Left ventricle myocardium inferior (tissue), 1 donor: ENCODE results near the gene HOXC11. TPM values are rescaled to one million over a fixed set of nuclear protein-coding genes. Genes with fewer than 3 reads are reported as not detected.

Experiments
- DNase-seq: peaks from one replicate; pipeline ENCODE4 v3.0.0-alpha.2; 2020
- H3K27ac ChIP-seq: fragments of 200-600 bp; replicated peaks from 2 replicates; pipeline ENCODE4 v1.8.0; 2021
- H3K27me3 ChIP-seq: fragments of 200-600 bp; 2 replicates; pipeline ENCODE4 v1.8.0; 2021; ENCODE audit warnings: low read depth
- H3K36me3 ChIP-seq: fragments of 200-600 bp; 2 replicates; pipeline ENCODE4 v1.8.0; 2021
- H3K4me1 ChIP-seq: fragments of 200-600 bp; 2 replicates; pipeline ENCODE4 v1.8.0; 2021
- H3K4me3 ChIP-seq: fragments of 200-600 bp; 2 replicates; pipeline ENCODE4 v1.8.0; 2021; ENCODE audit warnings: mild to moderate bottlenecking, moderate library complexity
- H3K9me3 ChIP-seq: fragments of 200-600 bp; replicated peaks from 2 replicates; pipeline ENCODE4 v1.8.0; 2021
- intact Hi-C: fragments of 100-400 bp; cut with micrococcal nuclease; formaldehyde crosslinking; loops from one replicate; pipeline ENCODE4 v1.11.0; 2022
- total RNA-seq: library from RNA; stranded (reverse); fragmentation: NEBNext Ultra II Directional; extraction: Animal tissue kit (Norgen Biotek cat#: 25700); gene quantifications from one replicate; pipeline ENCODE4 v1.2.1, GENCODE V29; 2021
- TF ChIP-seq, protein P1 (sequence below): fragments of 200-600 bp; IDR thresholded peaks from 2 replicates; pipeline ENCODE4 v1.8.0; 2021; ENCODE audit warnings: antibody characterized with exemption, mild to moderate bottlenecking, borderline replicate concordance
- donor health status: DM: no; HTN: yes; CAD: no; lungs with severe emphysema.

Gene HOXC11
- total RNA-seq, 1 donor from 2014 or later: not detected

DNA sequence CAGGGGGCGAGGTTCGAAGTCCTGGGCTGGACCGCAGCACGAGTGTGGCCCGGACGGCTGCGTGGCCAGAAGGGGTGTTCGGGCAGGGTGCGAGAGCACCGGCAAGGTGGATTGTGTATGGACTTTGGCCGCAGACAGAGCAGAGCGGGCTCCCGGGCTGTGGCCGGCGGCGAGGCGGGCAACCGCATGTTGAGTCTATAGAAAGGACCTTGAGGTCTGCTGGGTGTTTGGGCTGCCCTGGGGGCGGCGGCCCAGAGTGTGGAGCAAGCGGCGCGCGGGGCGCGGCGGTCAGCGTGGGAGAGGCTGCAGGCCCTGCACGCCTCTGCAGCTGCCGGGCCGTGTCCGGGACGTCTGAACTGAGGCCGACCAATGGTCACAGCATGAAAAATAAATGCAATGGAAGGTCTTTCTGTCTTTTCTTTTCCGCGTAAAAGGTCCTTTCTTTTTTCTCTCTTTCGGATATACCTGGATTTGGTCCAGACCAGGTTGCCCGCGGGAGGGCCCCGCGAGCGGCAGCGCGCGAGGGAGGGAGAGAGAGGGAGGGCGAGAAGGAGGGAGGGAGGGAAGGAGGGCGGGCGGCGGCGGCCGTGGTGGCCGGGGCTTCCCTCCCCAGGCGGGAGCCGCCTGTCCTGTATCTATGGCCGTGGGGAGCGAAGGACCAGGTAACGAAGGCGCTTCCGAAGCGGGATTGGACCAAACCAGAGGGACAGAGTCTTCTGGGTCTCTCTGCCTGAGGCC lies 21.5 kb downstream of the HOXC11 start:
- TF ChIP-seq, protein P1, sequence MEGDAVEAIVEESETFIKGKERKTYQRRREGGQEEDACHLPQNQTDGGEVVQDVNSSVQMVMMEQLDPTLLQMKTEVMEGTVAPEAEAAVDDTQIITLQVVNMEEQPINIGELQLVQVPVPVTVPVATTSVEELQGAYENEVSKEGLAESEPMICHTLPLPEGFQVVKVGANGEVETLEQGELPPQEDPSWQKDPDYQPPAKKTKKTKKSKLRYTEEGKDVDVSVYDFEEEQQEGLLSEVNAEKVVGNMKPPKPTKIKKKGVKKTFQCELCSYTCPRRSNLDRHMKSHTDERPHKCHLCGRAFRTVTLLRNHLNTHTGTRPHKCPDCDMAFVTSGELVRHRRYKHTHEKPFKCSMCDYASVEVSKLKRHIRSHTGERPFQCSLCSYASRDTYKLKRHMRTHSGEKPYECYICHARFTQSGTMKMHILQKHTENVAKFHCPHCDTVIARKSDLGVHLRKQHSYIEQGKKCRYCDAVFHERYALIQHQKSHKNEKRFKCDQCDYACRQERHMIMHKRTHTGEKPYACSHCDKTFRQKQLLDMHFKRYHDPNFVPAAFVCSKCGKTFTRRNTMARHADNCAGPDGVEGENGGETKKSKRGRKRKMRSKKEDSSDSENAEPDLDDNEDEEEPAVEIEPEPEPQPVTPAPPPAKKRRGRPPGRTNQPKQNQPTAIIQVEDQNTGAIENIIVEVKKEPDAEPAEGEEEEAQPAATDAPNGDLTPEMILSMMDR: no peak
- no peak for DNase-seq
- intact Hi-C loops: no loop called here

GRCh38 chr12:53995002-53995377 lies 22.1 kb downstream of the HOXC11 start:
- Histone ChIP-seq H3K9me3 (no peaks in the 10 kb centered on the region), H3K27ac (no peak overlapping the region), H3K4me3 (peak overlapping the region; percentile 66), H3K4me1 (peaks cover 29% of the 10 kb centered on the region), H3K36me3 (no peaks in the 10 kb centered on the region), H3K27me3 (peaks cover 100% of the 10 kb centered on the region)
- no peak for DNase-seq
- intact Hi-C loops: no loop called here
- TF ChIP-seq, protein P1: no peak

More for the DNA sequence above, 21.5 kb downstream of the HOXC11 start:
- no peaks in the 10 kb centered on the region for H3K36me3 ChIP-seq
- H3K4me1 ChIP-seq: peaks cover 25% of the 10 kb centered on the region
- no peaks in the 10 kb centered on the region for H3K9me3 ChIP-seq
- peak overlapping the region; percentile 66 for H3K4me3 ChIP-seq
- H3K27me3 ChIP-seq: peaks cover 100% of the 10 kb centered on the region
- no peak overlapping the region for H3K27ac ChIP-seq

GRCh38 chr12:53995378-53996239 lies 22.7 kb downstream of the HOXC11 start:
- intact Hi-C loops: no loop called here
- peaks cover 100% of the 10 kb centered on the region for H3K27me3 ChIP-seq

GRCh38 chr12:53996240-53997203 lies 23.6 kb downstream of the HOXC11 start:
- no peaks in the 10 kb centered on the region for H3K36me3 ChIP-seq
- H3K27me3 ChIP-seq: peaks cover 100% of the 10 kb centered on the region
- no peak for DNase-seq
- TF ChIP-seq, protein P1: no peak
- H3K27ac ChIP-seq: no peak overlapping the region
- peak overlapping the region; percentile 66 for H3K4me3 ChIP-seq
- no peaks in the 10 kb centered on the region for H3K9me3 ChIP-seq
- intact Hi-C loops: no loop called here
- peaks cover 38% of the 10 kb centered on the region for H3K4me1 ChIP-seq

More at GRCh38 chr12:53995378-53996239, 22.7 kb downstream of the HOXC11 start:
- no peaks in the 10 kb centered on the region for H3K9me3 ChIP-seq
- no peak overlapping the region for H3K27ac ChIP-seq
- TF ChIP-seq, protein P1: no peak
- H3K4me3 ChIP-seq: peak overlapping the region; percentile 66
- DNase-seq: no peak
- H3K36me3 ChIP-seq: no peaks in the 10 kb centered on the region
- H3K4me1 ChIP-seq: peaks cover 35% of the 10 kb centered on the region
